ENCODE data around the gene IGF2BP3. TPM values are rescaled to one million over a fixed set of nuclear protein-coding genes. Genes with fewer than 3 reads are reported as not detected.

IGF2BP3 gene
- total and polyA plus RNA-seq, 10 of the 15 experiments (the other 5 are each of a cell fraction or from before 2014, with no cell fraction given): 4.6 to 61.2 (median 36.9) TPM

GRCh38 chr7:23308754-23309153, 161.5 kb downstream of the IGF2BP3 start:
- SMC1A ChIA-PET (ENCODE audit: uncharacterized antibody, unreplicated experiment): interaction anchor here (1.2 kb wide), 1 partner anchor 9 kb away, joined by 3 read pairs; the partner anchor contains the start of gene MALSU1

More at GRCh38 chr7:23308754-23309153, 161.5 kb downstream of the IGF2BP3 start:
- WGBS (ENCODE audit: insufficient coverage, insufficient replicate concordance, low lambda C conversion rate, missing lambda C conversion rate): 82% methylated on average over 6 of the region's 6 CpGs
- H3K4me3 ChIP-seq: no peak overlapping the region
- in situ Hi-C loops (cut with MboI) (no loop called here), intact Hi-C loops (cut with micrococcal nuclease; ENCODE audit: unreplicated experiment) (no loop called here)
- H3K36me3 ChIP-seq (ENCODE audit: control insufficient read depth in 2 of 2, insufficient read depth in 2 of 2, low read length in 1 of 2): peaks cover 8 to 27% of the 10 kb centered on the region in 2 experiments
- no peak overlapping the region for H2AFZ ChIP-seq (ENCODE audit: control insufficient read depth, low read depth, low read length)
- H3K27ac ChIP-seq (ENCODE audit: control insufficient read depth, insufficient read depth): no peak overlapping the region
- RAD21 ChIA-PET (ENCODE audit: unreplicated experiment): no interaction called here
- ATAC-seq: no peak
- H3K79me2 ChIP-seq (ENCODE audit: control insufficient read depth, insufficient read depth, low read length): peaks cover 24% of the 10 kb centered on the region
- H3K4me1 ChIP-seq (ENCODE audit: control insufficient read depth, insufficient read depth, low read length): peaks cover 9% of the 10 kb centered on the region
- BruUV-seq (replicated peaks): no TSS peak
- POLR2A ChIA-PET: interaction anchor here (1.0 kb wide), 1 partner anchor 9 kb away, joined by 4 read pairs; no protein-coding TSS in a partner anchor
- no peak for DNase-seq (ENCODE audit: low read depth, low spot score)
- H3K9me3 ChIP-seq (replicated peaks; ENCODE audit: control insufficient read depth, insufficient read depth, low read length): peaks cover 1% of the 10 kb centered on the region; the same call in 1 of the 3 replicates
- H4K20me1 ChIP-seq (ENCODE audit: control insufficient read depth, insufficient read depth): no peaks in the 10 kb centered on the region
- no peak overlapping the region for H3K9ac ChIP-seq (ENCODE audit: control insufficient read depth, insufficient read depth, low read length)
- no peak for TF ChIP-seq PAX8 (IDR thresholded peaks at IDR 0.05)
- no peak for TF ChIP-seq PML (IDR thresholded peaks at IDR 0.05; ENCODE audit: low read length)
- TF ChIP-seq CEBPZ (IDR thresholded peaks at IDR 0.05; ENCODE audit: low read depth, low read length): no peak
- TF ChIP-seq IRF4 (IDR thresholded peaks at IDR 0.05; ENCODE audit: low read depth, low read length): no peak
- no peak for TF ChIP-seq YBX1 (IDR thresholded peaks at IDR 0.05)
- TF ChIP-seq BHLHE40 (IDR thresholded peaks at IDR 0.05; ENCODE audit: borderline replicate concordance in 1 of 2, low read depth in 2 of 2, low read length in 1 of 2): no peak
- TF ChIP-seq RELA (IDR thresholded peaks at IDR 0.05; ENCODE audit: borderline replicate concordance, partially characterized antibody): no peak
- no peak for TF ChIP-seq CHD2 (IDR thresholded peaks at IDR 0.05; ENCODE audit: borderline replicate concordance, low read depth, low read length)
- no peak for TF ChIP-seq POLR2A (IDR thresholded peaks at IDR 0.05; ENCODE audit: low read depth, low read length)
- TF ChIP-seq CBX3 (IDR thresholded peaks at IDR 0.05; ENCODE audit: borderline replicate concordance, low read depth): no peak
- TF ChIP-seq ZBTB33 (IDR thresholded peaks at IDR 0.05): no peak
- TF ChIP-seq NBN (IDR thresholded peaks at IDR 0.05): no peak
- no peak for TF ChIP-seq ZNF687 (IDR thresholded peaks at IDR 0.05)
- no peak for TF ChIP-seq BCL11A (IDR thresholded peaks at IDR 0.05; ENCODE audit: low read depth, low read length)
- TF ChIP-seq TAF1 (IDR thresholded peaks at IDR 0.05; ENCODE audit: borderline replicate concordance, low read depth, low read length): no peak
- TF ChIP-seq ETV6 (conservative IDR thresholded peaks at IDR 0.05 in 1 of 2, IDR thresholded peaks at IDR 0.05 in 1 of 2; ENCODE audit: borderline replicate concordance in 1 of 2, low read depth in 1 of 2): no peak
- H3K27me3 ChIP-seq (replicated peaks in 1 of 2; ENCODE audit: control insufficient read depth in 2 of 2, insufficient read depth in 2 of 2, low read length in 1 of 2): no peaks in the 10 kb centered on the region
- FAIRE-seq: no peak
- CTCF ChIA-PET: interaction anchor here (1.1 to 2.0 kb wide), 3 partner anchors 10 to 215 kb away, joined by 3 to 7 read pairs (median 3); no protein-coding TSS in a partner anchor
- H3K4me2 ChIP-seq (ENCODE audit: control insufficient read depth, insufficient read depth): no peak overlapping the region

All from GM12878 (cell line).